ENCODE measurements around the gene FCGR3B.
"Not testable (repeated sequence)": the region's sequence is repeated elsewhere in the genome, so short reads cannot be mapped to it uniquely, and the experiment has no call there.

DNA sequence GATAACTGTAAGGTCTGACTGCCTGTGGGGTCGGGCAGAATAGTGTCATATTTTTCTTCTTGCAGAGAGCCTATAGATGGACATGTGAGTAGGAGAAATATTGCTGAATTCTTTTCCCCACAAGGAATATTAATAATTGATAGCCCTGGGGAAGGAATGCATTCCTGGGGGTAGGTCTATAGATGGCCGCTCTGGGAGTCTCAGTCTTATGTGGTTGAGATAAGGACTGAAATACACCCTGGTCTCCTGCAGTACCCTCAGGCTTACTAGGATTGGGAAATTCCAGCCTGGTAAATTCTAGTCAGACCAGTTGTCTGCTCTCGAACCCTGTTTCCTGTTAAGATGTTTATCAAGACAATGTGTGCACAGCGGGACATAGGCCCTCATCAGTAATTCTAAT, 12.5 kb downstream of the FCGR3B start:
- not testable (repeated sequence) for TF ChIP-seq CTCF, EP300, POLR2A (IDR thresholded peaks at IDR 0.05)

All from ovary (tissue), 3 donors.